ENCODE data around the gene ELMO3. TPM values are rescaled to one million over a fixed set of nuclear protein-coding genes. Genes with fewer than 3 reads are reported as not detected.

Gene ELMO3
- total RNA-seq, 1 experiment from 2014 or later = 1.5 TPM

- no peak for DNase-seq (ENCODE audit: low read depth)
- in situ Hi-C loops (cut with HindIII; ENCODE audit: low pct_unique_long_range_greater_than_20kb, low sequenced_read_pairs) = no loop called here
These were observed 22.3 kb upstream of the ELMO3 start for GRCh38 chr16:67176662-67177061.

GRCh38 chr16:67177743-67178699 lies 20.9 kb upstream of the ELMO3 start:
- in situ Hi-C loops (cut with HindIII; ENCODE audit: low pct_unique_long_range_greater_than_20kb, low sequenced_read_pairs) = no loop called here
- peak; percentile 72 for DNase-seq (ENCODE audit: low read depth)

- DNase-seq (ENCODE audit: low read depth) = no peak
- in situ Hi-C loops (cut with HindIII; ENCODE audit: low pct_unique_long_range_greater_than_20kb, low sequenced_read_pairs) = no loop called here
These were observed 19.4 kb upstream of the ELMO3 start for GRCh38 chr16:67179421-67180080.

- in situ Hi-C loops (cut with HindIII; ENCODE audit: low pct_unique_long_range_greater_than_20kb, low sequenced_read_pairs) = no loop called here
- no peak for DNase-seq (ENCODE audit: low read depth)
These were observed 18.8 kb upstream of the ELMO3 start for GRCh38 chr16:67180166-67180565.

- in situ Hi-C loops (cut with HindIII; ENCODE audit: low pct_unique_long_range_greater_than_20kb, low sequenced_read_pairs) = no loop called here
- DNase-seq (ENCODE audit: low read depth) = no peak
These were observed 17.6 kb upstream of the ELMO3 start for GRCh38 chr16:67181346-67181745.

GRCh38 chr16:67182288-67182687 lies 16.6 kb upstream of the ELMO3 start:
- in situ Hi-C loops (cut with HindIII; ENCODE audit: low pct_unique_long_range_greater_than_20kb, low sequenced_read_pairs) = no loop called here
- DNase-seq (ENCODE audit: low read depth) = no peak

- no peak for DNase-seq (ENCODE audit: low read depth)
- in situ Hi-C loops (cut with HindIII; ENCODE audit: low pct_unique_long_range_greater_than_20kb, low sequenced_read_pairs) = no loop called here
These were observed 15.7 kb upstream of the ELMO3 start for GRCh38 chr16:67183284-67183626.

- peak; percentile 98 for DNase-seq (ENCODE audit: low read depth)
- in situ Hi-C loops (cut with HindIII; ENCODE audit: low pct_unique_long_range_greater_than_20kb, low sequenced_read_pairs) = no loop called here
These were observed 15.1 kb upstream of the ELMO3 start, which contains the start of gene MATCAP1 for GRCh38 chr16:67183627-67184452. MATCAP1 (minus strand) TSS chr16:67183963; CDS start chr16:67180610, 3,353 bp downstream.

GRCh38 chr16:67184453-67184994 lies 14.4 kb upstream of the ELMO3 start:
- no peak for DNase-seq (ENCODE audit: low read depth)
- in situ Hi-C loops (cut with HindIII; ENCODE audit: low pct_unique_long_range_greater_than_20kb, low sequenced_read_pairs) = no loop called here

- peak; percentile 86 for DNase-seq (ENCODE audit: low read depth)
These were observed 13.8 kb upstream of the ELMO3 start for GRCh38 chr16:67184995-67185650.

GRCh38 chr16:67185651-67186134 lies 13.2 kb upstream of the ELMO3 start:
- no peak for DNase-seq (ENCODE audit: low read depth)
- in situ Hi-C loops (cut with HindIII; ENCODE audit: low pct_unique_long_range_greater_than_20kb, low sequenced_read_pairs) = no loop called here

More at GRCh38 chr16:67184995-67185650, 13.8 kb upstream of the ELMO3 start:
- in situ Hi-C loops (cut with HindIII; ENCODE audit: low pct_unique_long_range_greater_than_20kb, low sequenced_read_pairs) = no loop called here

- in situ Hi-C loops (cut with HindIII; ENCODE audit: low pct_unique_long_range_greater_than_20kb, low sequenced_read_pairs) = no loop called here
These were observed 12.4 kb upstream of the ELMO3 start for GRCh38 chr16:67186550-67186950.

GRCh38 chr16:67187175-67187890 lies 11.6 kb upstream of the ELMO3 start:
- DNase-seq (ENCODE audit: low read depth) = no peak
- in situ Hi-C loops (cut with HindIII; ENCODE audit: low pct_unique_long_range_greater_than_20kb, low sequenced_read_pairs) = no loop called here

More at GRCh38 chr16:67186550-67186950, 12.4 kb upstream of the ELMO3 start:
- DNase-seq (ENCODE audit: low read depth) = no peak

- no peak for DNase-seq (ENCODE audit: low read depth)
- in situ Hi-C loops (cut with HindIII; ENCODE audit: low pct_unique_long_range_greater_than_20kb, low sequenced_read_pairs) = no loop called here
These were observed 10.6 kb upstream of the ELMO3 start for GRCh38 chr16:67188323-67188722.

- in situ Hi-C loops (cut with HindIII; ENCODE audit: low pct_unique_long_range_greater_than_20kb, low sequenced_read_pairs) = no loop called here
- DNase-seq (ENCODE audit: low read depth) = no peak
These were observed 10.1 kb upstream of the ELMO3 start for GRCh38 chr16:67188798-67189197.

- no peak for DNase-seq (ENCODE audit: low read depth)
- in situ Hi-C loops (cut with HindIII; ENCODE audit: low pct_unique_long_range_greater_than_20kb, low sequenced_read_pairs) = no loop called here
These were observed 8.9 kb upstream of the ELMO3 start, which contains the start of gene EXOC3L1 for GRCh38 chr16:67190041-67190440. EXOC3L1 (minus strand) TSS chr16:67190136; CDS start chr16:67189676, 460 bp downstream.
